SK-N-SH treated with all-trans-retinoic acid at 6 μM for 48 hours (cell line): ENCODE measurements around the gene NDRG4.
A peak's percentile ranks its signal among the peaks of the same experiment; 100 is the strongest.

Experiments
- ATAC-seq: fragments of 200-7000 bp; cut with Tn5 transposase; 3 replicates; pipeline ENCODE4 v1.9.1; 2020; ENCODE audit warnings: mild to moderate bottlenecking, moderate library complexity
- ARNTL ChIP-seq: fragments of 450-650 bp; formaldehyde crosslinking; IDR thresholded peaks from 2 replicates; pipeline ENCODE4 v1.5.0; 2020; ENCODE audit warnings: low read depth, mild to moderate bottlenecking, moderate library complexity, borderline replicate concordance
- BACH2 ChIP-seq: fragments of 250-450 bp; sonication (Bioruptor Pico); IDR thresholded peaks from 2 replicates; pipeline ENCODE4 v1.9.0; 2021; ENCODE audit warnings: mild to moderate bottlenecking, borderline replicate concordance
- CREB5 ChIP-seq: fragments of 250-450 bp; sonication (Bioruptor Pico); IDR thresholded peaks from 2 replicates; pipeline ENCODE4 v1.5.1; 2020; ENCODE audit warnings: low read depth, mild to moderate bottlenecking, moderate library complexity
- CSDC2 ChIP-seq: fragments of 250-450 bp; sonication (Bioruptor Pico); IDR thresholded peaks from 2 replicates; pipeline ENCODE4 v1.5.0; 2020; ENCODE audit warnings: mild to moderate bottlenecking, moderate library complexity
- CSRNP3 ChIP-seq: fragments of 250-450 bp; sonication (Bioruptor Pico); IDR thresholded peaks from 2 replicates; pipeline ENCODE4 v1.5.1; 2021; ENCODE audit warnings: mild to moderate bottlenecking, moderate library complexity
- ESRRG ChIP-seq: fragments of 250-450 bp; sonication (Bioruptor Pico); IDR thresholded peaks from 2 replicates; pipeline ENCODE4 v1.6.1; 2021; ENCODE audit warnings: mild to moderate bottlenecking
- GLIS3 ChIP-seq: fragments of 250-450 bp; sonication (Bioruptor Pico); IDR thresholded peaks from 2 replicates; pipeline ENCODE4 v1.5.0; 2020; ENCODE audit warnings: mild to moderate bottlenecking, moderate library complexity
- ISL1 ChIP-seq: fragments of 250-450 bp; sonication (Bioruptor Pico); IDR thresholded peaks from 2 replicates; pipeline ENCODE4 v2.1.2; 2022; ENCODE audit warnings: mild to moderate bottlenecking, moderate library complexity
- PATZ1 ChIP-seq: fragments of 250-450 bp; sonication (Bioruptor Pico); IDR thresholded peaks from 2 replicates; pipeline ENCODE4 v1.8.0; 2020; ENCODE audit warnings: mild to moderate bottlenecking, moderate library complexity, borderline replicate concordance
- POU6F1 ChIP-seq: fragments of 250-450 bp; sonication (Bioruptor Pico); IDR thresholded peaks from 2 replicates; pipeline ENCODE4 v1.8.0; 2021; ENCODE audit warnings: low read depth, mild to moderate bottlenecking, moderate library complexity, borderline replicate concordance
- PPARA ChIP-seq: fragments of 250-450 bp; sonication (Bioruptor Pico); IDR thresholded peaks from 2 replicates; pipeline ENCODE4 v1.5.0; 2020; ENCODE audit warnings: mild to moderate bottlenecking, borderline replicate concordance
- RARB ChIP-seq: fragments of 250-450 bp; sonication (Bioruptor Pico); IDR thresholded peaks from 2 replicates; pipeline ENCODE4 v1.8.0; 2021; ENCODE audit warnings: mild to moderate bottlenecking, moderate library complexity
- SNAI2 ChIP-seq: fragments of 250-450 bp; sonication (Bioruptor Pico); IDR thresholded peaks from 2 replicates; pipeline ENCODE4 v1.5.0; 2020; ENCODE audit warnings: mild to moderate bottlenecking, moderate library complexity
- TCF4 ChIP-seq: fragments of 250-450 bp; sonication (Bioruptor Pico); IDR thresholded peaks from 2 replicates; pipeline ENCODE4 v1.8.0; 2021; ENCODE audit warnings: mild to moderate bottlenecking, moderate library complexity, borderline replicate concordance
- TOX ChIP-seq: fragments of 250-450 bp; sonication (Bioruptor Pico); IDR thresholded peaks from 2 replicates; pipeline ENCODE4 v1.8.0; 2021; ENCODE audit warnings: mild to moderate bottlenecking, moderate library complexity, borderline replicate concordance
- TSHZ2 ChIP-seq: fragments of 250-450 bp; sonication (Bioruptor Pico); IDR thresholded peaks from 2 replicates; pipeline ENCODE4 v1.5.0; 2020; ENCODE audit warnings: mild to moderate bottlenecking, moderate library complexity
- ZC3H10 ChIP-seq: fragments of 250-450 bp; sonication (Bioruptor Pico); IDR thresholded peaks from 2 replicates; pipeline ENCODE4 v1.5.1; 2021; ENCODE audit warnings: mild to moderate bottlenecking, moderate library complexity
- ZFP3 ChIP-seq: fragments of 250-450 bp; sonication (Bioruptor Pico); IDR thresholded peaks from 2 replicates; pipeline ENCODE4 v1.5.0; 2020; ENCODE audit warnings: mild to moderate bottlenecking, moderate library complexity
- ZFP30 ChIP-seq: fragments of 450-650 bp; formaldehyde crosslinking; IDR thresholded peaks from 2 replicates; pipeline ENCODE4 v1.5.0; 2022; ENCODE audit warnings: mild to moderate bottlenecking, moderate library complexity
- ZNF565 ChIP-seq: fragments of 450-650 bp; formaldehyde crosslinking; conservative IDR thresholded peaks from 2 replicates; pipeline ENCODE4 v1.5.0; 2020; ENCODE audit warnings: low read depth, mild to moderate bottlenecking, moderate library complexity
- ZNF70 ChIP-seq: fragments of 450-650 bp; formaldehyde crosslinking; IDR thresholded peaks from 2 replicates; pipeline ENCODE4 v1.5.0; 2020; ENCODE audit warnings: mild to moderate bottlenecking, moderate library complexity
- ZNF8 ChIP-seq: fragments of 450-650 bp; formaldehyde crosslinking; IDR thresholded peaks from 2 replicates; pipeline ENCODE4 v1.5.0; 2020; ENCODE audit warnings: mild to moderate bottlenecking, moderate library complexity

The NDRG4 gene

GRCh38 chr16:58478427-58478826, 21.5 kb upstream of the NDRG4 start:
- TF ChIP-seq GLIS3 (CRISPR knock-in tag) = no peak
- TF ChIP-seq ISL1 (CRISPR knock-in tag) = no peak
- no peak for TF ChIP-seq POU6F1 (CRISPR knock-in tag)
- ATAC-seq = no peak

- TF ChIP-seq CREB5 (CRISPR knock-in tag) (no peak), GLIS3 (CRISPR knock-in tag) (no peak), ESRRG (CRISPR knock-in tag) (no peak), POU6F1 (CRISPR knock-in tag) (no peak), PATZ1 (no peak), BACH2 (CRISPR knock-in tag) (no peak), ISL1 (CRISPR knock-in tag) (no peak), CSDC2 (CRISPR knock-in tag) (no peak), ZC3H10 (CRISPR knock-in tag) (no peak), ZNF8 (CRISPR knock-in tag) (no peak), ZFP30 (CRISPR knock-in tag) (no peak), ZNF565 (CRISPR knock-in tag) (no peak), ZFP3 (CRISPR knock-in tag) (no peak), CSRNP3 (CRISPR knock-in tag) (no peak), TOX (no peak), TSHZ2 (CRISPR knock-in tag) (no peak), TCF4 (CRISPR knock-in tag) (no peak), ARNTL (no peak), ZNF70 (CRISPR knock-in tag) (no peak)
- TF ChIP-seq, all 23 proteins: peak for 0
- no peak for ATAC-seq
Measured at GRCh38 chr16:58481226-58481869, 18.6 kb upstream of the NDRG4 start.

- peak; percentile 37 for ATAC-seq
- TF ChIP-seq PATZ1 (no peak), RARB (CRISPR knock-in tag) (no peak), TOX (no peak), ESRRG (CRISPR knock-in tag) (no peak), BACH2 (CRISPR knock-in tag) (no peak), ZNF70 (CRISPR knock-in tag) (no peak), CSRNP3 (CRISPR knock-in tag) (no peak), ZNF8 (CRISPR knock-in tag) (no peak), GLIS3 (CRISPR knock-in tag) (no peak), ZC3H10 (CRISPR knock-in tag) (no peak), ZFP3 (CRISPR knock-in tag) (no peak), ISL1 (CRISPR knock-in tag) (no peak), SNAI2 (CRISPR knock-in tag) (no peak), PPARA (CRISPR knock-in tag) (no peak)
Measured at GRCh38 chr16:58481931-58482330, 18.0 kb upstream of the NDRG4 start.
